Left hindlimb (tissue), 1 donor: ENCODE results near the gene CRISPLD2.

Experiments
- DNase-seq: peaks from one replicate; pipeline ENCODE4 v3.0.0-alpha.2; 2018

The CRISPLD2 gene

DNA sequence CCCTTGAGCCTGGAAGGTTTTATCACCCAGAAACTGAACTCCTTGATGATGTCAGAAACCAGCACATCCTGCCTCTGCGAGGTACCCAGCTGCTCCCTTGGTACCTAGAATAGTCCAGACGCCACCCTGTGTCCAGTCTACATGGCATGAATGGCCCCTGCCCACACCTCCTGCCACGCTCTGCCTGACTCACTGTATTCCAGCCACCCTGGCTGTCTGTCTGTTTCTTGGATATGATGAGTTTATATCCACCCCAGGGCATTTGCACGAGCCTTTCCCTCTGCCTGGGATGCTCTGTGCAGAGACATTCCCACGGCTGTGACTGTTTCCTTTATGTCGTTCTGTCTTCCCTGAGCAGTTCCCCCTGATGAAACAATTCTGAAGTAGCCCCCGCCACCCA is 68.7 kb downstream of the CRISPLD2 start:
- DNase-seq: no peak

GRCh38 chr16:84889066-84889465 is 69.3 kb downstream of the CRISPLD2 start:
- DNase-seq: no peak

GRCh38 chr16:84890427-84890826 is 70.6 kb downstream of the CRISPLD2 start:
- no peak for DNase-seq

GRCh38 chr16:84891149-84891795 is 71.5 kb downstream of the CRISPLD2 start:
- no peak for DNase-seq

DNA sequence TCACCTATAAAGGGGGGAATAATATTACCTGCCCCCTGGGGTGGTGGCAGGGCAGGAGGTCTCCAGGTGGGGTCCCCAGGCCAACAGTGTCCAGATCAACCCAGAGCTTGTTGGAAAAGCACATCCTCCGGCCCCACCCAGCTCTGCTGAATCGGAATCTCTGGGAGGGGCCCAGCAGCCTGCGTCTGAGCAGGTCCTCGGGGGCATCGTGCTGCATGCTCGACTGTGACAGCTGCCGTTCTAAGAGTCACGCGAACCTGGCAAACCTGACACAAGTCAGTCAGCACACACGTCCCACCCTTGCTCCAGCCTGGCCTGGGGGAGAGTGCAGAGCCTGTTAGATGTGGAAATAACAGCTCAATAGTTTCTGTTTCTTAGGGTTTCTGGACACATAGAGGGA is 72.3 kb downstream of the CRISPLD2 start:
- no peak for DNase-seq

DNA sequence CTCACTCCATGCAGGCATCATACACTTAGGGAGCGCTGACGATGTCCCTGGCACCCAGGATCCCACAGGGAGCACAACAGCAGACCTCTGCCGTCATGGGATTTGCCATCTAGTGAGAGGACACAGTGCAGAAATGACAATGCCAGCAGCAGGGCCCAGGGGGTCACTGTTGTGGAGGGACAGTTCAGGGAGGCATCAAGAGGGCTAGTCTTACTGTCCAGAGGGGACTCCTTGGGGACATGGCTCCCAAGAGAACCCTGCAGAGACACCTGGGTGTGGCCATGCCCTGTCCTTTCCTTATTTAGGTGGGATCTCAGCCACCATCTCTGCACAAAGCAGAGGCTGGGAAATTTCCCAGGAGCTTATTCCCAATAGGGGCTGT is 73.7 kb downstream of the CRISPLD2 start:
- no peak for DNase-seq

- DNase-seq: peak; percentile 55
Observed at GRCh38 chr16:84893849-84894599, 74.2 kb downstream of the CRISPLD2 start.

GRCh38 chr16:84895016-84895415 is 75.2 kb downstream of the CRISPLD2 start:
- DNase-seq: no peak

- no peak for DNase-seq
Observed at GRCh38 chr16:84896847-84897246, 77.1 kb downstream of the CRISPLD2 start.

DNA sequence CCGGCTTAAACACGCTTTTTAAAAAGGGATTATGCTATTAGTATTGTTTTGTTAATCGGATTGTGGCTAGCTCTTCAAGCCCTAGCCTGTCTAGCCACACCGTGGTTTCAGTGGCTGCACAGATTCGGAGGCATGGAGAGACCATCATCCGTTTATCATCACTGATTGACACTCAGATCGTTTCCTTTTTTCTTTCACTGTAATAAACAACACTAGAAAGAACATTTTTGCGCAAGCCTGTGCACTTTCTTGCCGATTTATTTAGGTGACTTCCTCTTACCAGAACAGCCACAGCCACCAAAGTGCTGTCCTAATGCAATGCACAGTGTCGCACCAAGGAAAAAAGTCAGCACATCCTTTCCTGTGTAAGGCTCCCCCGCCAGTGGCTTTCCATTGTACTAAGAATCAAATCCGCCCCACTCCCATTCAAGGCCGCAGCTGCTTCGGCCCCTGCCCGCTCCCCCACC is 78.2 kb downstream of the CRISPLD2 start:
- no peak for DNase-seq

GRCh38 chr16:84898447-84898846 is 78.7 kb downstream of the CRISPLD2 start:
- no peak for DNase-seq

DNA sequence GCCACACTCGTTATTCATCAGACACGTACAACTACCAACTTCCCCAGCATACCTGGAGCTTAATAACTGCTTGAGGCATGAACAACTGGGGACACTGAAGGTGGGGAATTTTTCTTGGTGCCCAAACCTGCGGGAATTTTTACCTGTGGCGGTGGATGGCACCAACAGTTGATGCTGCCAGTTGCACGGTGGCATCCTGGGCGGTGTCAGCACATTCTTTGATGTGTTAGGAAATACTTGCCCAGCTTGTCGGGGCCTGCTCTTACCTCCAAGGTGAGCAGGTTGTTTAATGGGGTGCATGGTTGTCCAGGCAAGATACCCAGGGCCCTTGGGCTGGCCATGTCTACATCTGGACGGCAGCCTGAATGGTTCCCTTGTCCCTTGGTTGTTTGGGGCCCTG is 79.6 kb downstream of the CRISPLD2 start:
- DNase-seq: no peak

GRCh38 chr16:84905965-84906460 is 86.2 kb downstream of the CRISPLD2 start:
- no peak for DNase-seq

- DNase-seq: no peak
Observed at GRCh38 chr16:84907051-84907450, 87.3 kb downstream of the CRISPLD2 start.

- no peak for DNase-seq
Observed at GRCh38 chr16:84907575-84907974, 87.8 kb downstream of the CRISPLD2 start.

DNA sequence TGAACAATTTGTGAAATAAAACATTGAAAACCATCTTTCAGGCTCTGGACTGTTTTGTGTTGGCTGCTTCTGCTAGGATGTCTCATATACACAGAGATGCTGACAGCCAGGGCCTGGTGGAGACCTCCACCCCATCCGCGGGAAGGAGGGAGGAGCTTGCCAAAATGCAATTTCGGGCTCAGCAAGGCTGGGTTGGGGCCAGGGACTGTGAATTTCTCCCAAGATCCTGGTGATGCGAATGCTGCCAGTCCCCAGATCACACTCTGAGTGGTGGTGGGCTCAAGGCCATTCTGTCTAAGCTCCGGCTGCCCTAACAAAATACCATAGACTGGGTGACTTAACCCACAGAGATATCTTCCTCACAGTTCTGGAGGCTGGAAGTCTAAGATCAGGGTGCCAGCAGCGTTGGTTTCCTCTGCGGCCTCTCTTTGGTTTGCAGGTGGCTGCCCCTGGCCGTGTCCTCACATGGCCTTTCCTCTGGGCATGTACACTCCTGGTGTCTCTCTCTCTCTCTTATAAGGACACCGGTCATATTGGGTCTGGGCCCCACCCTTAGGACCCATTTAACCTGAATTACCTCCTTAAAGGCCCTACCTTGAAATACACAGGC is 89.8 kb downstream of the CRISPLD2 start:
- no peak for DNase-seq

- DNase-seq: no peak
Observed at GRCh38 chr16:84911486-84912216, 91.9 kb downstream of the CRISPLD2 start.

- DNase-seq: no peak
Observed at GRCh38 chr16:84913315-84913714, 93.5 kb downstream of the CRISPLD2 start.

DNA sequence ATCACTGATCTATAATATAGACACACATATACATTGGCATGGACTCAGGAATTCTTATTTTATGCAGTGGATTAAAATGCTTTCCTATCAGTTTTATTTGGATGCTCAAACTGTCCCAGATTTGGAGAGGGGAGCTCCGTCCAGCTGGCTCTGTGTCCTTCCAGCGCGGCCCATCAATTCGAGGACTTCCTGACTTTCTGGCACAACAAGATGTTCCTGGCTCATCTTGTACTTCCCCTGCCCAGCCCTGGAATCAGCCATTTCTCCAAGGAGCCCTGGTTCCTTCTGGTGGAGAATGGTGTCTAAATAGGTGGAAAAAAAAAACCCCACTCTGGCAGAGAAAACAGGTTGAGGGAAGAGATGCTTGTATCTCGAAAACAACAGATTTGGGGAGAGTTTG is 94.5 kb downstream of the CRISPLD2 start:
- no peak for DNase-seq

GRCh38 chr16:84916178-84916577 is 96.4 kb downstream of the CRISPLD2 start:
- no peak for DNase-seq

- no peak for DNase-seq
Observed at GRCh38 chr16:84916850-84917249, 97.1 kb downstream of the CRISPLD2 start.

GRCh38 chr16:84917492-84917891 is 97.7 kb downstream of the CRISPLD2 start:
- DNase-seq: no peak
